Mesodermal cell (in vitro differentiated cells): Measurements from ENCODE around the gene DOCK1.

Experiments used
- H3K27ac ChIP-seq: 2 replicates; pipeline ENCODE4 v1.7.0; 2013; ENCODE audit warnings: mild to moderate bottlenecking, low read depth, low read length, moderate library complexity; ENCODE audit not compliant: severe bottlenecking
- H3K36me3 ChIP-seq: 2 replicates; pipeline ENCODE4 v1.7.1; 2013; ENCODE audit warnings: mild to moderate bottlenecking, low read length, moderate library complexity; ENCODE audit not compliant: control insufficient read depth, insufficient read depth
- H3K4me1 ChIP-seq: one replicate; pipeline ENCODE4 v1.7.1; 2013; ENCODE audit warnings: mild to moderate bottlenecking, low read length; ENCODE audit not compliant: insufficient read depth, control insufficient read depth, poor library complexity, severe bottlenecking
- H3K4me3 ChIP-seq: 2 replicates; pipeline ENCODE4 v1.7.0; 2013; ENCODE audit warnings: low read length, control low read depth, mild to moderate bottlenecking; ENCODE audit not compliant: insufficient read depth, poor library complexity, severe bottlenecking; ENCODE audit errors: extremely low read depth
- H3K9me3 ChIP-seq: 2 replicates; pipeline ENCODE4 v1.7.1; 2013; ENCODE audit warnings: mild to moderate bottlenecking, low read length, moderate library complexity; ENCODE audit not compliant: control insufficient read depth
- WGBS, 2 experiments: methylation state at CpG; one replicate each; pipeline ENCODE4 v1.1.5; 2013; ENCODE audit warnings: missing lambda C conversion rate in 2 of 2; ENCODE audit not compliant: insufficient coverage in 2 of 2; 5-methylcytosine and 5-hydroxymethylcytosine counted together

The DOCK1 gene

DNA sequence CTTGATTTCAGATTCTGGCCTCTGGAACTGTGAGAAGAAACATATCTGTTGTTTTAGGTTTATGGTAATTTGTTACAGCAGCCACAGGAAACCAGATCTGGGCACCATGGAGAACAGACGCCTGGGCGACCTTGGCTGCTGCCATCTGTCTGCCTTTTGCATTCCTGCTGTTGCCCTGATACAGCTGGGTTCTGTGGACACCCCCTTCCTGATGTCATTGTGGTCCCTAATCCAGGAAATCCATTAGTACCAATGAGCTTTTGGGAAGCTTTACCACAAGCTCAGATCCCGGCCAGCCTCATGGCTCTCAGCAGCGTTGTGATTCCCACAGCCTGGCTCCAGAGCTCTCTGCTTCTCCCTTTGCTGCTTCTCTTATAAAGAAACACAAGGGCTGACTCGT, 469.7 kb downstream of the DOCK1 start:
- Histone ChIP-seq H3K4me3 (no peak overlapping the region), H3K4me1 (no peaks in the 10 kb centered on the region), H3K9me3 (no peaks in the 10 kb centered on the region), H3K27ac (no peak overlapping the region), H3K36me3 (peaks cover 25% of the 10 kb centered on the region)
- 87% methylated on average over 4 to 5 of the region's 5 CpGs for WGBS, 2 experiments

DNA sequence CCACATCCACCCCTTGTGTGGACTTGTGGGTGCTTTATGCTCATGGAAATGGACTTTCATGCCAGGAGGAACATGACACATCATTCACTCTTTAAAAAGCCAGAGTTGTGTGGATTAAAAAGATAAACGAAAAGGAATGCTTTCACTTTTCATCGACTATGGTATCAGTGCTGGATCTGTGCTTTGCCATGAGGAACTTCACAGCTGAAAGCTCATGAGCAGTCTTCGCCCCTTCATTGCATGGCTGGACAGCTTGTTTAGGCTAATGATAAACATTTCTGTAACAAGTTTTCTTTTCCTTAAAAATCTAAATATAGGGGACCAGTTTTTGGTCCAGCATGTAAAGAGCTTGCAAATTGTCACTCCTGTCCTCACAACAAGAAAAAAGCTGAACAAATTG, 470.2 kb downstream of the DOCK1 start:
- no peak overlapping the region for H3K27ac ChIP-seq
- 87 to 95% methylated on average over 2 to 3 of the region's 3 CpGs for WGBS, 2 experiments

DNA sequence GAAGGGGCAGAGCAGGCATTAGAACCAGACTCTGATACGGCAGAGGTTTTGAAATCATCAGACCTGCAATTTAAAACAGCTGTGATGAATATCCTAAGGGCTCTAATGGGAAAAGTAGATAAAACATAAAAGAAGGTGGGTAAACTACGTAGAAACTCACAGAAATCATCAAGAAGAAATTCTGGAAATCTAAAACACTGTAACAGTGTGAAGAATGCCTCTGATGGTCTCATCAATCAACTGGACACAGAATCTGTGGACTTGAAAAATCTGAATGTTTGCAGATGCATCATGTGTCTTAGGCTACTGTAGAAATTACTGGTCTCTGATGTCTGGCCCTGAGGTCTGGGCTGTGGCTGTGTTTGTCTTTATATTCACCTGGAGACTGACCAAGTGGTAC, 470.8 kb downstream of the DOCK1 start:
- Histone ChIP-seq H3K4me3 (no peak overlapping the region), H3K36me3 (peaks cover 24% of the 10 kb centered on the region), H3K9me3 (no peaks in the 10 kb centered on the region), H3K27ac (no peak overlapping the region), H3K4me1 (no peaks in the 10 kb centered on the region)
- WGBS, 2 experiments, result 94 to 100% methylated on average over 2 of the region's 2 CpGs

More for the DNA sequence above, 470.2 kb downstream of the DOCK1 start:
- Histone ChIP-seq H3K36me3 (peaks cover 24% of the 10 kb centered on the region), H3K4me3 (no peak overlapping the region), H3K4me1 (no peaks in the 10 kb centered on the region), H3K9me3 (no peaks in the 10 kb centered on the region)

DNA sequence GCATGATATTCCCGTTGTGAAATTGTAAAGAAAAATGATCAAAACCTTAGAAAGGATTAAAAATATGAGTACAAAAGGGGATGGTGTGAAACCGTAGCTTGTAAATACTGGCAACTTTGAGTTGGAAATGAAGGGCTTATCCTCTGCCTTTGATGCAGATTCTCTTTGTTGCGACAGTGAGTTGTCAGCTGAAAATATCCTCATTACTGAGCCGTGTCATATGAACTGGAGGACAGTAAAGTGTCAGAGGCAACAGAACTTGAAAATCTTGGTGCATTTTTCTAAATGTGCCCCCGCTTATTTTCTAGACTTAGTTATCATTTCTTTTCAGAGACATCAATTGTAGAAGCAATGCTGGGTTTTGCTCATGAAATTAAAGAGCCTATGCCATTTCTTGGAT, 473.4 kb downstream of the DOCK1 start:
- no peak overlapping the region for H3K4me3 ChIP-seq
- no peaks in the 10 kb centered on the region for H3K9me3 ChIP-seq
- no peaks in the 10 kb centered on the region for H3K4me1 ChIP-seq
- H3K27ac ChIP-seq, result no peak overlapping the region
- H3K36me3 ChIP-seq, result peaks cover 39% of the 10 kb centered on the region
- 89 to 98% methylated on average over 4 of the region's 5 CpGs for WGBS, 2 experiments

DNA sequence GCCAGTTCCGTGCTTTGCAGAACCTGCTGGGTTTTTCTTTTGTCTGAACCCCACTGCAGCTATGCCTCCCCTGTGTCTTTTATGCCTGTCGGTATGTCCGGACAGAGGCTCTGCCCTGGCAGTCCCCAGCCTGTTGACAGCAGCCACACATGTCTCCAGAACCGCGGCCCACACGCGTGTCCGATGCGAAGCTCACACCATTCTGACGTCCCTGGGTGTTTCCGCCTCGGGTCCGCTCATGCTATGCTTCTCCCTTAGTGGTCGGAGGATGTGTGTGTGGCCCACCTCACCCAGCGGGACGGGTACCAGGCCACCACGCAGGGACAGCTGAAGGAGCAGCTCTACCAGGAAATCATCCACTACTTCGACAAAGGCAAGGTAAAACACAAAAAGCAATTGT, 479.3 kb downstream of the DOCK1 start:
- 90 to 95% methylated on average over 12 to 18 of the region's 18 CpGs for WGBS, 2 experiments
- Histone ChIP-seq H3K27ac (no peak overlapping the region), H3K4me1 (peaks cover 2% of the 10 kb centered on the region)

DNA sequence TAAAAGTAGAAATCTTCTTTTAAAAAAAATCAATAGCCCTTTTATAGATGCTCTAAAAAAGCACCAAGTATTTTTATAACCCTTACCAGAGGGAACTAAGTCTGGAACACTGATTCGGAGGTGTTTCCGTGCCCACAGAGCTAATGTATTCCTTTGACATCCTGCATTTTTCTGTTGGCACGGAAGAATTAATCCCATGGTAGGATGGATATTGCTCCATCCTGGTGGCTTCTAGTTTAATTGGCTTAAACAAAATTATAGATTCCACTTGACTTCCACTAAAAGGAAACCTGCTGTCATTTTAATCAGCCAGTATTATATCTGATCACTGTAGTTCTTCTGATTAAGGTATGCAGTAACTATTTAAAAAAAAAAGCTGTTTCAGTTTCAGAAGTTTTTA, 479.8 kb downstream of the DOCK1 start:
- Histone ChIP-seq H3K9me3 (no peaks in the 10 kb centered on the region), H3K4me3 (no peak overlapping the region), H3K4me1 (peaks cover 2% of the 10 kb centered on the region), H3K27ac (no peak overlapping the region), H3K36me3 (peaks cover 41% of the 10 kb centered on the region)
- WGBS, 2 experiments, result 96% methylated on average over 3 of the region's 3 CpGs; no CpG with 5 or more reads in 1 of the 2 experiments

More for the DNA sequence above, 479.3 kb downstream of the DOCK1 start:
- Histone ChIP-seq H3K9me3 (no peaks in the 10 kb centered on the region), H3K36me3 (peaks cover 41% of the 10 kb centered on the region), H3K4me3 (no peak overlapping the region)

DNA sequence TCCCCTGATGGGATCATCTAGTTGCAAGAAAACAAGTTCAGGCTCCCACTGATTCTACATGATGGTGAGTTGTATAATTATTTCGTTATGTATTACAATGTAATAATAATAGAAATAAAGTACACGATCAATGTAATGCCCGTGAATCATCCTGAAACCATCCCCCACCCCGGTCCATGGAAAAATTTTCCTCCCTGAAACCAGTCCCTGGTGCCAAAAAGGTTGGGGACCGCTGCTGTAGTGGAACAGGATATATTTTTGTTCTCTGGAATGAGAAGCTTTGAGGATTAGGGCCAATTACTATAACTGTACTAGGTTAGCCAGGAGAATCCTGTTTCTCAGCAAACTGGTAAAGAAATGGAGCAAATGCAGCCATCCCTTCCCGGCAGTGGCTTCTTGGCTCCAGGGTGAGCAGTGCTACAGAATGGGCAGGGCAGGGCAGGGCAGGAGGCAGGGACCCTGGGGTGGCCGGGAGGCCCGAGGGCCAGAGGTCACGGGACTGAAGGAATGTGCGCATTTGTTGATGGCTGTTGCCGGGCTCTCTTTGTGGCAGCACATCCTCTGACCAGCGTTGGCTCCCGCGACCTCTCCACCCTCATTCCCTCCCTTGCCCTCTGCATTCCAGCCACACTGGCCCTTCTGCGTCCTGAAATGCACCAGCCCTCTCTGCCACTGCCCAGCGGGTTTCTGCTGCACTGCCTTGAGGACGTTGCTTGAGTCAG, 481.5 kb downstream of the DOCK1 start:
- no peak overlapping the region for H3K4me3 ChIP-seq
- 55 to 62% methylated on average over 12 to 13 of the region's 17 CpGs for WGBS, 2 experiments
- peaks cover 2% of the 10 kb centered on the region for H3K4me1 ChIP-seq
- H3K9me3 ChIP-seq, result no peaks in the 10 kb centered on the region
- H3K27ac ChIP-seq, result no peak overlapping the region
- peaks cover 38% of the 10 kb centered on the region for H3K36me3 ChIP-seq

DNA sequence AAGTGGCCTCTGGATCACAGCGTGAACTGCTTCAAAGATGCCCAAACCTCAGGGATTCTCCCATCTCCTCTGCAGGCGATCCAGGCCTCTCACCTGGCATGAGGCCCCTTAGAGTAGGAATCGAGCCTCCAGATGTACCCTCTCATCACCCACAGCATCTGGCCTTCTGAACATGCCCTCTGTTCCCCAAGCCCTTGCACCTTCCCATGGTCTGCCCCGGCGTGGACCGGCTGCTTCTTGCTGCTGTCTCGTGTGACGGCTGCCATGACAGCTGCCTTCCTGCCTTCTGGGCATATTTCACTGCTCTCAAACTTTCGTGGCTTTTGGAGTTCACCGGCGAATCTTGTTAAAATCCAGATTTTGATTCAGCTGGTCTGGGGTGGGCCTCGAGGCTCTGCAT, 486.6 kb downstream of the DOCK1 start:
- Histone ChIP-seq H3K4me1 (peaks cover 2% of the 10 kb centered on the region), H3K4me3 (no peak overlapping the region), H3K9me3 (no peaks in the 10 kb centered on the region), H3K36me3 (peaks cover 13% of the 10 kb centered on the region), H3K27ac (no peak overlapping the region)
- 86 to 87% methylated on average over 10 to 12 of the region's 12 CpGs for WGBS, 2 experiments

DNA sequence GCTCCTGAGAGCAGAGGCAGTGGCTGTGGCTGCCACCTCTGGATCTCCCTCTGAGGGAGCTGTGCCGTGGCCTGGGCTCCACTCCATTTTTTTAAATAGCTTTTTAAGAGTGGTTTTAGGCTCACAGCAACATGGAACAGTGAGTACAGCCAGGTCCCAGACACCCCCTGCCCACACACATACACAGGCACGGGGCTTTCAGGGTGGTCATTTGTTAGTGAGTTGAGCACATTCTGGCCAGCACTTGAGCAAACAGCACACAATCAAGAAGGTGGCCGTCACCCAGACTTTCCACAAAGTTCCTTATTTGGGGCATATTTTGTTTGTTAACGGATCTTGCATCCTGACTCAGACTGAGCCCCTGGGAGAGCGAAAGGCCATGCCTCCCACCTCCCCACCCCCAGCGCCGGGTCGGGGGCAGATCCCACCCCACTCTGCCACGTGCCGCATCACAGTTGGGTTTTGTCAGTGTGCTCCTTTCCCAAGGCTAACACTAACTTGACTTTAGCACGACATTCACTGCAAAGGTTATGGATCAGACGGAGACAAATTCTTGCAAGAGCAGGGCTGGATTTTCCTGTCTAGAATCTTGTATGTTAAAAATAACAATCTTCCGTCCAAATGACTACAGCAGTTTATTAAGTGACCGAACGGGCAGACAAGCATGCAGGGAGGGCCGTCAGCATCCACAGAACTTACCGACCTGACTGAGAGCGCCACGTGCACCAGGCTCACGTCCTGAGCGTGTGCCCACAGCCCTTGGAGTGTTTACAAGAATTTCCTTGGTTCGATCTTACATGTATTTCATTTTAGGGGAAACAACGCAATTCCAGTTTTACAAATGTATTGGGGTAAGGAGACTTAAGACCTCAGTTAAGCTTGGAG, 487.4 kb downstream of the DOCK1 start:
- H3K4me3 ChIP-seq, result no peak overlapping the region
- no peak overlapping the region for H3K27ac ChIP-seq
- WGBS, 2 experiments, result 93 to 94% methylated on average over 16 to 20 of the region's 23 CpGs

DNA sequence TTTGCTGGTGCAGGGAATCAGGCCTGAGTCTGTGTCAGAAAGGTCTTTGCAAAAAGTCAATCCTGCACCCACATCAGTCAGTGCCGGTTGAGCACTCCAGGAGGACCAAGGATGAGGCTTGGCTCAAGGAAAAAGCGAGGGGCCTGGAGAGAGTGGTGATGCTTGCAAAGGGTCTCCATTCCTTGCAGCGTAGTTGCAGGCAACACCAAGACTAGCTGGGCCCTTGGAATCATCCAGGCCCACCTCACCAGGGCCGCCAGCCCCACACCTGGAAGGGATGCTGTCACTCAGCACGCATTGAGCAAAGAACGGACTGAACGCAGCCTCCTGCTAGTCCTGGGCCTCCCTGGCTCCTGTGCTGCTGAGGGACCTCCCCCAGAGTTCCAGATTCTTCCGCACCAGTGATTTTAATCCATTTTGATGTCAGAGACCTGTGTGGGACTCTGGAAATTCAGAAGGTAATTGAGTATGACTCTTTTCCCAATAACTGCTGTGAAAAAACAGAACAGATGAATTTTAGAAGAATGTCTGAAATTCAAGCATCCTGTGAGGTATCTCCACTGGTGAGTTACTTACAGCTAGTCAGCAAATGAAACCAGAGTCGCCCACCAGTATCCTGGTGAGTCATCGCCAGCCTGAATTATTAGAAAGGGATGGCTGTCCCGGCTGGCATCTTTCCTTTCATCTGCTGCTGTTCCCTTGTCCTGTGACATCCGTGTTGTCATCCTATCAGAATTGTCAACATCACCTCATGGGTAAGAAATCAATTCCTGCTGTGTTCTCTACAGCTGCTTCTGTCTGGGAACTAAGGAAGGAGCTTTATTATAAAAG, 493.1 kb downstream of the DOCK1 start:
- H3K9me3 ChIP-seq, result no peaks in the 10 kb centered on the region
- 77% methylated on average over 11 of the region's 12 CpGs for WGBS, 2 experiments
- peaks cover 8% of the 10 kb centered on the region for H3K36me3 ChIP-seq
- H3K4me1 ChIP-seq, result peaks cover 21% of the 10 kb centered on the region
- H3K27ac ChIP-seq, result peak overlapping the region; percentile 31
- H3K4me3 ChIP-seq, result no peak overlapping the region

More for the DNA sequence above, 487.4 kb downstream of the DOCK1 start:
- no peaks in the 10 kb centered on the region for H3K9me3 ChIP-seq
- H3K36me3 ChIP-seq, result peaks cover 13% of the 10 kb centered on the region
- no peaks in the 10 kb centered on the region for H3K4me1 ChIP-seq
